ENCODE results near the gene CASR. TPM values are rescaled to one million over a fixed set of nuclear protein-coding genes. Genes with fewer than 3 reads are reported as not detected.

CASR gene
- total RNA-seq, 1 experiment from 2014 or later = not detected

DNA sequence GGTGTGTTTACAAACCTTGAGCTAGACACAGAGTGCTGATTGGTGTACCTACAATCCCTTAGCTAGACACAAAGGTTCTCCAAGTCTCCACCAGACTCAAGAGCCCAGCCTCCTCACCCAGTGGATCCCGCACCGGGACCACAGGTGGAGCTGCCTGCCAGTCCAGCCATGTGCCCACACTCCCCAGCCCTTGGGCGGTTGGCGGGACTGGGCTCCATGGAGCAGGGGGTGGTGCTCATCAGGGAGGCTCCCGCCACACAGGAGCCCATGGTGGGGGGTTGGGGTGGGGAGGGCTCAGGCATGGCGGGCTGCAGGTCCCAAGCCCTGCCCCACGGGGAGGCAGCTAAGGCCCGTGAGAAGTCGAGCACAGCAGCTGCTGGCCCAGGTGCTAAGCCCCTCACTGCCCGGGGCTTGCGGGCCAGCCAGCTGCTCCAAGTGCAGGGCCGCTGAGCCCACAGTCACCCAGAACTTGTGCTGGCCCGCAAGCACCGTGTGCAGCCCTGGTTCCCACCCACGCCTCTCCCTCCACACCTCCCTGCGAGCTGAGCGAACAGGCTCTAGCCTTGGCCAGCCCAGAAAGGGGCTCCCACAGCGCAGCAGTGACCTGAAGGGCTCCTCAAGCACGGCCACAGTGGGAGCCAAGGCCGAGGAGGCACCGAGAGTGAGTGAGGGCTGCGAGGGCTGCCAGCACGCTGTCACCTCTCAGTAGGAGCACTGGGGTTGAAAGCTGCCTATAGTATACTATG, 43.7 kb downstream of the CASR start:
- intact Hi-C loops (cut with micrococcal nuclease; ENCODE audit: unreplicated experiment) = no loop called here
- H3K27me3 ChIP-seq (replicated peaks; ENCODE audit: control insufficient read depth, insufficient read depth, low read length) = no peaks in the 10 kb centered on the region
- no peak for TF ChIP-seq CTCF (IDR thresholded peaks at IDR 0.05; ENCODE audit: insufficient read depth in 1 of 2, low read depth in 1 of 2, low read length in 1 of 2, severe bottlenecking in 1 of 2, unreplicated experiment in 1 of 2)
- no peaks in the 10 kb centered on the region for H3K36me3 ChIP-seq (ENCODE audit: control insufficient read depth, insufficient read depth, low read length)
- H3K9me3 ChIP-seq = no peaks in the 10 kb centered on the region
- DNase-seq = no peak
- no TSS peak for BruUV-seq (replicated peaks)
- Mint-ChIP-seq H3K36me3 (ENCODE audit: insufficient read depth, unreplicated experiment) (no peaks in the 10 kb centered on the region), H3K4me1 (ENCODE audit: low read depth, unreplicated experiment) (no peaks in the 10 kb centered on the region), H3K4me3 (ENCODE audit: unreplicated experiment) (no peak overlapping the region), H3K9me3 (ENCODE audit: unreplicated experiment) (peaks cover 7% of the 10 kb centered on the region), H3K27me3 (ENCODE audit: insufficient read depth, unreplicated experiment) (peaks cover 8% of the 10 kb centered on the region), H3K27ac (ENCODE audit: unreplicated experiment) (no peak overlapping the region)
- ChIA-PET POLR2A (no interaction called here), CTCF (no interaction called here)
- H3K4me3 ChIP-seq (ENCODE audit: low read depth, low read length) = no peak overlapping the region
- no peaks in the 10 kb centered on the region for H3K4me1 ChIP-seq

DNA sequence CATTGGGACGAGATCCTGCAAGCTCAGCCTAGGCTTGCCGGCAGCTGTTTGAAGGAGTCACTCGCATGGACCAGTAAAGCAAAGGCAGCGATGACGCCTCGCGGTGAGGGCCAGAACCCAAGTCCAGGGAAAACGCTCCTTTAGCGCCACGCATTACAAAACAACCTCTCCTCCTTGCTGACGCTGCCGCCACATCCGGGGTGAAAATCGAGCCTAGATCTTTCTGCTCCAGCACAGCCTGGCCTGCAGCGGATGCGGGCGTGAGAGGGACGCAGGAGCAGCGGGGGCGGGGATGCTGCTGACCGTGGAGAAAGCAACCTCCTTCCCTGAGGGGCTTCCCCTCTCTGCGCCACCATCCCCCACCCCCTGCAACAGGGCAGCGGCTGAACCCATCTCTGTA, 46.7 kb downstream of the CASR start:
- TF ChIP-seq CTCF (IDR thresholded peaks at IDR 0.05; ENCODE audit: insufficient read depth in 1 of 2, low read depth in 1 of 2, low read length in 1 of 2, severe bottlenecking in 1 of 2, unreplicated experiment in 1 of 2) = no peak
- Histone ChIP-seq H3K4me1 (no peaks in the 10 kb centered on the region), H3K4me3 (ENCODE audit: low read depth, low read length) (no peak overlapping the region), H3K27me3 (replicated peaks; ENCODE audit: control insufficient read depth, insufficient read depth, low read length) (no peaks in the 10 kb centered on the region), H3K36me3 (ENCODE audit: control insufficient read depth, insufficient read depth, low read length) (no peaks in the 10 kb centered on the region), H3K9me3 (no peaks in the 10 kb centered on the region)
- POLR2A ChIA-PET = no interaction called here
- intact Hi-C loops (cut with micrococcal nuclease; ENCODE audit: unreplicated experiment) = no loop called here
- no peak for DNase-seq
- H3K4me1 Mint-ChIP-seq (ENCODE audit: low read depth, unreplicated experiment) = no peaks in the 10 kb centered on the region
- peaks cover 23% of the 10 kb centered on the region for H3K27me3 Mint-ChIP-seq (ENCODE audit: insufficient read depth, unreplicated experiment)
- H3K36me3 Mint-ChIP-seq (ENCODE audit: insufficient read depth, unreplicated experiment) = no peaks in the 10 kb centered on the region
- no peak overlapping the region for H3K4me3 Mint-ChIP-seq (ENCODE audit: unreplicated experiment)
- no TSS peak for BruUV-seq (replicated peaks)
- CTCF ChIA-PET = no interaction called here
- H3K27ac Mint-ChIP-seq (ENCODE audit: unreplicated experiment) = no peak overlapping the region
- H3K9me3 Mint-ChIP-seq (ENCODE audit: unreplicated experiment) = no peaks in the 10 kb centered on the region

GRCh38 chr3:122231465-122232157, 48.1 kb downstream of the CASR start:
- no TSS peak for BruUV-seq (replicated peaks)
- Histone ChIP-seq H3K4me3 (ENCODE audit: low read depth, low read length) (no peak overlapping the region), H3K4me1 (no peaks in the 10 kb centered on the region), H3K36me3 (ENCODE audit: control insufficient read depth, insufficient read depth, low read length) (no peaks in the 10 kb centered on the region), H3K27me3 (replicated peaks; ENCODE audit: control insufficient read depth, insufficient read depth, low read length) (no peaks in the 10 kb centered on the region), H3K9me3 (no peaks in the 10 kb centered on the region)
- no peak overlapping the region for H3K27ac Mint-ChIP-seq (ENCODE audit: unreplicated experiment)
- no peaks in the 10 kb centered on the region for H3K9me3 Mint-ChIP-seq (ENCODE audit: unreplicated experiment)
- H3K4me3 Mint-ChIP-seq (ENCODE audit: unreplicated experiment) = no peak overlapping the region
- intact Hi-C loops (cut with micrococcal nuclease; ENCODE audit: unreplicated experiment) = no loop called here
- H3K4me1 Mint-ChIP-seq (ENCODE audit: low read depth, unreplicated experiment) = no peaks in the 10 kb centered on the region
- DNase-seq = no peak
- CTCF ChIA-PET = no interaction called here
- no peaks in the 10 kb centered on the region for H3K36me3 Mint-ChIP-seq (ENCODE audit: insufficient read depth, unreplicated experiment)
- TF ChIP-seq CTCF (IDR thresholded peaks at IDR 0.05; ENCODE audit: insufficient read depth in 1 of 2, low read depth in 1 of 2, low read length in 1 of 2, severe bottlenecking in 1 of 2, unreplicated experiment in 1 of 2) = no peak
- POLR2A ChIA-PET = no interaction called here
- peaks cover 23% of the 10 kb centered on the region for H3K27me3 Mint-ChIP-seq (ENCODE audit: insufficient read depth, unreplicated experiment)

Measured in Caco-2 (cell line).